ENCODE measurements around the gene COL4A4. TPM values are rescaled to one million over a fixed set of nuclear protein-coding genes. Genes with fewer than 3 reads are reported as not detected.

COL4A4 gene
- total and polyA plus RNA-seq, 2 experiments from 2014 or later: 0.47 to 3.0 TPM

- Histone ChIP-seq H3K27me3 (no peaks in the 10 kb centered on the region), H3K9me3 (ENCODE audit: low read depth) (no peaks in the 10 kb centered on the region), H3K4me2 (no peak overlapping the region), H3K4me3 (no peak overlapping the region), H4K20me1 (ENCODE audit: insufficient read depth, poor library complexity, severe bottlenecking) (no peaks in the 10 kb centered on the region), H3K4me1 (ENCODE audit: insufficient read depth) (no peaks in the 10 kb centered on the region), H3K36me3 (replicated peaks; ENCODE audit: insufficient read depth, low read depth) (no peaks in the 10 kb centered on the region), H2AFZ (no peak overlapping the region), H3K27ac (no peak overlapping the region), H3K9me2 (replicated peaks; ENCODE audit: insufficient read depth) (no peaks in the 10 kb centered on the region), H3K79me2 (no peaks in the 10 kb centered on the region)
- no peak for DNase-seq (ENCODE audit: low spot score)
- 98% methylated on average over 2 of the region's 2 CpGs for WGBS (ENCODE audit: low lambda C conversion rate, missing lambda C conversion rate)
- TF ChIP-seq EZH2phosphoT487 (IDR thresholded peaks at IDR 0.05; ENCODE audit: low read depth, severe bottlenecking, unreplicated experiment) (no peak), EZH2 (IDR thresholded peaks at IDR 0.05; ENCODE audit: borderline replicate concordance) (no peak)
- TF ChIP-seq, protein P1, sequence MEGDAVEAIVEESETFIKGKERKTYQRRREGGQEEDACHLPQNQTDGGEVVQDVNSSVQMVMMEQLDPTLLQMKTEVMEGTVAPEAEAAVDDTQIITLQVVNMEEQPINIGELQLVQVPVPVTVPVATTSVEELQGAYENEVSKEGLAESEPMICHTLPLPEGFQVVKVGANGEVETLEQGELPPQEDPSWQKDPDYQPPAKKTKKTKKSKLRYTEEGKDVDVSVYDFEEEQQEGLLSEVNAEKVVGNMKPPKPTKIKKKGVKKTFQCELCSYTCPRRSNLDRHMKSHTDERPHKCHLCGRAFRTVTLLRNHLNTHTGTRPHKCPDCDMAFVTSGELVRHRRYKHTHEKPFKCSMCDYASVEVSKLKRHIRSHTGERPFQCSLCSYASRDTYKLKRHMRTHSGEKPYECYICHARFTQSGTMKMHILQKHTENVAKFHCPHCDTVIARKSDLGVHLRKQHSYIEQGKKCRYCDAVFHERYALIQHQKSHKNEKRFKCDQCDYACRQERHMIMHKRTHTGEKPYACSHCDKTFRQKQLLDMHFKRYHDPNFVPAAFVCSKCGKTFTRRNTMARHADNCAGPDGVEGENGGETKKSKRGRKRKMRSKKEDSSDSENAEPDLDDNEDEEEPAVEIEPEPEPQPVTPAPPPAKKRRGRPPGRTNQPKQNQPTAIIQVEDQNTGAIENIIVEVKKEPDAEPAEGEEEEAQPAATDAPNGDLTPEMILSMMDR (IDR thresholded peaks at IDR 0.05; ENCODE audit: poor library complexity): no peak
Measured at GRCh38 chr2:226999661-227000060, 164.3 kb downstream of the COL4A4 start.

DNA sequence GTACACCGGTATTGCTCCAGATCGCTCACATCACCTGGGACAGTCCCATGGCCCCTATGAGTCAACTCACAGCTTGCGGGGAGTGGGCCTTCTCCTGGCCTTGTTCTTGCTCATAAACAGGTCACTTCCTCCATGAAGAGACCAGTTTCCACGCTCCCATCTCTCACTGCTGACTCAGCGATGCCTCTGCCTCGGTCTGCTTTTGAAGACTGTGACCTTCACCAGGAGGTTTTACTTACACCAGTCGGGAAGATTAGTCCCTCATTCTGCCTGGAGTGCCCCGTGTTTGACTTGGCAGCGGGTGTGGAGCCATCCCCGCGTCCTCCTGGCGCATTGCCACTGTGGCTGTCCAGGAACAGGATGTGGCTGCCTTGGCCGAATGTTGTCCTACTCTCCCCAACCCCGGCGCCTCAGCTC lies 168.4 kb downstream of the COL4A4 start:
- DNase-seq (ENCODE audit: low spot score): no peak
- no peaks in the 10 kb centered on the region for H4K20me1 ChIP-seq (ENCODE audit: insufficient read depth, poor library complexity, severe bottlenecking)
- no peak overlapping the region for H3K4me3 ChIP-seq
- no peak overlapping the region for H3K4me2 ChIP-seq
- no peak for TF ChIP-seq EZH2 (IDR thresholded peaks at IDR 0.05; ENCODE audit: borderline replicate concordance)
- no peaks in the 10 kb centered on the region for H3K4me1 ChIP-seq (ENCODE audit: insufficient read depth)
- H2AFZ ChIP-seq: no peak overlapping the region
- H3K9me2 ChIP-seq (replicated peaks; ENCODE audit: insufficient read depth): no peaks in the 10 kb centered on the region
- WGBS (ENCODE audit: low lambda C conversion rate, missing lambda C conversion rate): 98% methylated on average over 15 of the region's 15 CpGs
- no peaks in the 10 kb centered on the region for H3K36me3 ChIP-seq (replicated peaks; ENCODE audit: insufficient read depth, low read depth)
- H3K27me3 ChIP-seq: no peaks in the 10 kb centered on the region
- no peaks in the 10 kb centered on the region for H3K79me2 ChIP-seq
- no peaks in the 10 kb centered on the region for H3K9me3 ChIP-seq (ENCODE audit: low read depth)
- H3K27ac ChIP-seq: no peak overlapping the region

DNA sequence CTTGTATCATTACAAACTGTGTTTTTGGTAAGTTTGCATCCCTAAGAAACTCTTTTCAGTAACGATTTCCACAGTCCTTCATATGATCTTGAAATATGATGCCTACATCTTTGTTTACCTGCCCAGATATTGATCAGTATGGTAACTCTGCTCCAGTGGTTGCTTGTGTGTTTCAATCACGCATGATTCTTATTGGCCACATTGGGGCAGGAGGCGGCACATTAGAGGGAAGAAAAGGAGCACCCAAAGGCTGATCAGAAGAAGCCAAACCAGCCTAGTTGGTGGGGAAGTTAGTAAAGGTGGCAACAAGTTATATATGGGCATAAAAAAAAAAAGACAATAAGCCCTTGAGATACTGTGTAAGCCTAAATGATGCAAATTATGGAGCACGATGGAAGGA lies 169.2 kb downstream of the COL4A4 start:
- H2AFZ ChIP-seq: no peak overlapping the region
- no peaks in the 10 kb centered on the region for H3K9me2 ChIP-seq (replicated peaks; ENCODE audit: insufficient read depth)
- no peak overlapping the region for H3K4me3 ChIP-seq
- no peak for DNase-seq (ENCODE audit: low spot score)
- H3K27ac ChIP-seq: no peak overlapping the region
- no peaks in the 10 kb centered on the region for H3K9me3 ChIP-seq (ENCODE audit: low read depth)
- no peaks in the 10 kb centered on the region for H3K79me2 ChIP-seq
- no peaks in the 10 kb centered on the region for H4K20me1 ChIP-seq (ENCODE audit: insufficient read depth, poor library complexity, severe bottlenecking)
- H3K36me3 ChIP-seq (replicated peaks; ENCODE audit: insufficient read depth, low read depth): no peaks in the 10 kb centered on the region
- H3K4me1 ChIP-seq (ENCODE audit: insufficient read depth): no peaks in the 10 kb centered on the region
- no peak overlapping the region for H3K4me2 ChIP-seq
- H3K27me3 ChIP-seq: no peaks in the 10 kb centered on the region
- WGBS (ENCODE audit: low lambda C conversion rate, missing lambda C conversion rate): 88% methylated on average over 4 of the region's 4 CpGs
- no peak for TF ChIP-seq EZH2phosphoT487 (IDR thresholded peaks at IDR 0.05; ENCODE audit: low read depth, severe bottlenecking, unreplicated experiment)
- TF ChIP-seq, protein P1 (IDR thresholded peaks at IDR 0.05; ENCODE audit: poor library complexity): peak; percentile 3

- no peaks in the 10 kb centered on the region for H3K36me3 ChIP-seq (replicated peaks; ENCODE audit: insufficient read depth, low read depth)
- no peak overlapping the region for H3K4me3 ChIP-seq
- no peaks in the 10 kb centered on the region for H3K9me3 ChIP-seq (ENCODE audit: low read depth)
- H3K9me2 ChIP-seq (replicated peaks; ENCODE audit: insufficient read depth): no peaks in the 10 kb centered on the region
- H3K27me3 ChIP-seq: no peaks in the 10 kb centered on the region
- H3K4me1 ChIP-seq (ENCODE audit: insufficient read depth): no peaks in the 10 kb centered on the region
- WGBS (ENCODE audit: low lambda C conversion rate, missing lambda C conversion rate): 79% methylated on average over 4 of the region's 4 CpGs
- no peak for DNase-seq (ENCODE audit: low spot score)
- H4K20me1 ChIP-seq (ENCODE audit: insufficient read depth, poor library complexity, severe bottlenecking): no peaks in the 10 kb centered on the region
- no peak overlapping the region for H3K4me2 ChIP-seq
- TF ChIP-seq, protein P1 (IDR thresholded peaks at IDR 0.05; ENCODE audit: poor library complexity): no peak
- no peak for TF ChIP-seq EZH2phosphoT487 (IDR thresholded peaks at IDR 0.05; ENCODE audit: low read depth, severe bottlenecking, unreplicated experiment)
- TF ChIP-seq EZH2 (IDR thresholded peaks at IDR 0.05; ENCODE audit: borderline replicate concordance): no peak
- no peak overlapping the region for H3K27ac ChIP-seq
- no peaks in the 10 kb centered on the region for H3K79me2 ChIP-seq
- H2AFZ ChIP-seq: no peak overlapping the region
Measured at GRCh38 chr2:226993171-226993570, 170.8 kb downstream of the COL4A4 start.
